ENCODE data around the gene PECR. TPM values are rescaled to one million over a fixed set of nuclear protein-coding genes. Genes with fewer than 3 reads are reported as not detected.

The PECR gene
- total and polyA plus RNA-seq, 2 of the 4 experiments (the other 2 are of a cell fraction): 11.4 to 17.7 TPM

- ATAC-seq (ENCODE audit: low read depth): no peak
- Histone ChIP-seq H2AK5ac (ENCODE audit: low read depth, low read length) (no peak overlapping the region), H3K4ac (ENCODE audit: low read depth, low read length) (no peak overlapping the region), H3K23ac (ENCODE audit: low read depth, low read length) (no peak overlapping the region), H4K8ac (ENCODE audit: low read depth in 2 of 2, low read length in 2 of 2) (no peak overlapping the region), H2AFZ (replicated peaks; ENCODE audit: low read length, poor library complexity) (no peak overlapping the region), H4K20me1 (ENCODE audit: insufficient read depth, low read length) (no peaks in the 10 kb centered on the region), H3K56ac (ENCODE audit: extremely low read depth, insufficient read depth, low read length) (no peak overlapping the region), H4K5ac (ENCODE audit: low read depth, low read length) (no peak overlapping the region), H3K4me3 (ENCODE audit: insufficient read depth, low read depth, low read length) (no peak overlapping the region), H3K14ac (replicated peaks; ENCODE audit: low read depth, low read length) (no peak overlapping the region), H3K4me2 (ENCODE audit: low read depth, low read length) (no peak overlapping the region), H3K4me1 (ENCODE audit: control insufficient read depth, insufficient read depth, low read length) (peaks cover 2% of the 10 kb centered on the region; the same call in 1 of the 2 replicates), H3K27ac (ENCODE audit: insufficient read depth, low read length) (no peak overlapping the region), H2BK20ac (ENCODE audit: low read depth, low read length) (no peak overlapping the region), H3K27me3 (ENCODE audit: control insufficient read depth, insufficient read depth, low read length) (no peaks in the 10 kb centered on the region), H3K18ac (ENCODE audit: low read depth, low read length) (no peak overlapping the region), H2BK15ac (ENCODE audit: low read depth, low read length) (no peak overlapping the region), H2BK120ac (ENCODE audit: low read depth, low read length) (no peak overlapping the region), H3K36me3 (ENCODE audit: control insufficient read depth, insufficient read depth, low read length) (no peaks in the 10 kb centered on the region), H4K91ac (ENCODE audit: insufficient read depth, low read depth, low read length) (no peak overlapping the region), H2BK5ac (ENCODE audit: low read depth, low read length, poor library complexity, severe bottlenecking) (no peak overlapping the region), H3K9ac (ENCODE audit: low read depth, low read length) (no peak overlapping the region), H3K9me3 (ENCODE audit: control insufficient read depth, insufficient read depth, low read length) (no peaks in the 10 kb centered on the region), H3K9me1 (ENCODE audit: insufficient read depth, low read length) (no peaks in the 10 kb centered on the region; the same call in 1 of the 2 replicates), H3K79me1 (ENCODE audit: low read depth in 1 of 2, low read length in 2 of 2) (no peaks in the 10 kb centered on the region), H2AK9ac (replicated peaks; ENCODE audit: low read depth, low read length, poor library complexity) (no peak overlapping the region)
- TF ChIP-seq NFE2L2 (IDR thresholded peaks at IDR 0.05; ENCODE audit: low read depth, low read length) (no peak), CTCF (conservative IDR thresholded peaks at IDR 0.05; ENCODE audit: low read depth, low read length) (0 out of 2 replicates have a peak, but pooled peaks have one; percentile 2)
- intact Hi-C loops (cut with micrococcal nuclease): no loop called here
- CTCF ChIA-PET: no interaction called here
- no TSS peak for BruUV-seq (replicated peaks)
- POLR2A ChIA-PET (ENCODE audit: unreplicated experiment): no interaction called here
- dilution Hi-C loops (cut with HindIII; ENCODE audit: low sequenced_read_pairs, unreplicated experiment): no loop called here
- WGBS, 2 experiments (ENCODE audit: extremely low coverage in 2 of 2, insufficient read length in 1 of 2): no CpG with 5 or more reads among the region's 5 CpGs
- no peak for DNase-seq
- in situ Hi-C loops (cut with MboI; ENCODE audit: low sequenced_read_pairs): no loop called here
Observed at GRCh38 chr2:216059233-216059834, 22.3 kb downstream of the PECR start.

All from IMR-90 (cell line).